SK-N-SH (cell line): ENCODE data around the gene NTMT2. TPM values are rescaled to one million over a fixed set of nuclear protein-coding genes. Genes with fewer than 3 reads are reported as not detected.

ENCODE experiments used
- CTCF ChIA-PET: fragments of 300-600, 350-600 bp; formaldehyde crosslinking; extraction: SDS; loops from one replicate; lab custom pipeline; 2021; lab: Yijun Ruan, JAX
- POLR2A ChIA-PET: fragments of 350-600 bp; sonication (Branson Sonifier 250); formaldehyde crosslinking; extraction: SDS; loops from one replicate; lab custom pipeline; 2020; ENCODE audit warnings: antibody characterized with exemption, inconsistent platforms; lab: Yijun Ruan, JAX
- DNase-seq: peaks from one replicate; pipeline ENCODE4 v3.0.0; 2012
- H2AFZ ChIP-seq: fragments of 200-600 bp; sonication (generic); 2 replicates; pipeline ENCODE4 v1.8.1; 2016; ENCODE audit warnings: antibody characterized with exemption, mild to moderate bottlenecking, low read depth
- H3F3A ChIP-seq: fragments of 200-600 bp; sonication (generic); replicated peaks from 2 replicates; pipeline ENCODE3; 2016; ENCODE audit warnings: antibody characterized with exemption, mild to moderate bottlenecking; ENCODE audit not compliant: insufficient read depth
- H3K27ac ChIP-seq, 2 experiments: fragments of 200-500 bp in 1 of 2; fragments of 200-600 bp in 1 of 2; sonication (Bioruptor generic) in 1 of 2; sonication (generic), shearing (Covaris generic) in 1 of 2; 2 replicates each; pipeline versions ENCODE4 v1.5.1 to v1.6.1; 2014 to 2016; ENCODE audit warnings: low read depth in 2 of 2, inconsistent platforms in 1 of 2, low read length in 1 of 2, mild to moderate bottlenecking in 1 of 2, mixed read lengths in 1 of 2
- H3K27me3 ChIP-seq: fragments of 200-600 bp; sonication (generic), shearing (Covaris generic); 2 replicates; pipeline ENCODE4 v1.6.1; 2016; ENCODE audit warnings: mixed run types; ENCODE audit not compliant: insufficient read depth
- H3K36me3 ChIP-seq, 2 experiments: fragments of 200-500 bp in 1 of 2; fragments of 200-600 bp in 1 of 2; sonication (Bioruptor generic) in 1 of 2; sonication (generic) in 1 of 2; replicated peaks in 1 of 2; 2 replicates each; pipeline versions ENCODE3 to v1.5.1; 2014 to 2016; ENCODE audit warnings: low read length in 1 of 2, mild to moderate bottlenecking in 1 of 2; ENCODE audit not compliant: insufficient read depth in 2 of 2, control insufficient read depth in 1 of 2
- H3K4me1 ChIP-seq, 2 experiments: fragments of 200-500 bp in 1 of 2; fragments of 200-600 bp in 1 of 2; sonication (Bioruptor generic) in 1 of 2; sonication (generic), shearing (Covaris generic) in 1 of 2; 2 replicates each; pipeline versions ENCODE4 v1.5.1 to v1.6.1; 2014 to 2016; ENCODE audit warnings: low read depth in 1 of 2, low read length in 1 of 2, mixed run types in 1 of 2; ENCODE audit not compliant: insufficient read depth in 2 of 2, control insufficient read depth in 1 of 2
- H3K4me2 ChIP-seq: fragments of 200-600 bp; sonication (generic), shearing (Covaris generic); 2 replicates; pipeline ENCODE4 v1.6.1; 2017; ENCODE audit warnings: mixed run types
- H3K4me3 ChIP-seq, 2 experiments: fragments of 200-500 bp in 1 of 2; fragments of 200-600 bp in 1 of 2; sonication (Bioruptor generic) in 1 of 2; sonication (generic), shearing (Covaris generic) in 1 of 2; 2 replicates each; pipeline versions ENCODE4 v1.5.1 to v1.8.1; 2014 to 2016; ENCODE audit warnings: low read depth in 2 of 2, inconsistent platforms in 1 of 2, low read length in 1 of 2, mild to moderate bottlenecking in 1 of 2, mixed read lengths in 1 of 2, moderate library complexity in 1 of 2
- H3K79me2 ChIP-seq: fragments of 200-600 bp; sonication (generic); 2 replicates; pipeline ENCODE4 v1.8.1; 2017; ENCODE audit warnings: mild to moderate bottlenecking; ENCODE audit not compliant: insufficient read depth
- H3K9ac ChIP-seq: fragments of 200-600 bp; sonication (generic); 2 replicates; pipeline ENCODE4 v1.6.1; 2017; ENCODE audit warnings: mixed run types
- H3K9me2 ChIP-seq: fragments of 200-600 bp; sonication (generic); 2 replicates; pipeline ENCODE4 v1.6.1; 2017; ENCODE audit warnings: mixed run types
- H3K9me3 ChIP-seq: fragments of 200-600 bp; sonication (generic); 2 replicates; pipeline ENCODE4 v1.6.1; 2017; ENCODE audit warnings: mixed run types, mild to moderate bottlenecking, moderate library complexity
- H4K20me1 ChIP-seq: fragments of 200-600 bp; sonication (generic); 2 replicates; pipeline ENCODE4 v1.6.1; 2017; ENCODE audit warnings: mild to moderate bottlenecking, mixed run types; ENCODE audit not compliant: insufficient read depth
- ELF1 ChIP-seq: IDR thresholded peaks from 2 replicates; pipeline ENCODE4 v1.4.0; 2012
- FOXJ3 ChIP-seq: sonication (generic); formaldehyde crosslinking; IDR thresholded peaks from 2 replicates; pipeline ENCODE4 v1.5.1; 2020; ENCODE audit warnings: mild to moderate bottlenecking, missing genetic modification reagents
- FOXM1 ChIP-seq: IDR thresholded peaks from 2 replicates; pipeline ENCODE4 v1.4.0; 2012; ENCODE audit warnings: low read depth, mild to moderate bottlenecking
- MAX ChIP-seq: IDR thresholded peaks from 2 replicates; pipeline ENCODE4 v1.4.0; 2012; ENCODE audit warnings: low read depth
- MXI1 ChIP-seq: IDR thresholded peaks from 2 replicates; pipeline ENCODE4 v1.6.1; 2012; ENCODE audit warnings: mild to moderate bottlenecking, low read depth, low read length, improper control_type of control experiment
- NFIC ChIP-seq: IDR thresholded peaks from 2 replicates; pipeline ENCODE4 v1.4.0; 2012; ENCODE audit warnings: borderline replicate concordance
- PBX3 ChIP-seq: IDR thresholded peaks from 2 replicates; pipeline ENCODE4; 2012
- RFX5 ChIP-seq: IDR thresholded peaks from 2 replicates; pipeline ENCODE4 v1.6.1; 2012; ENCODE audit warnings: mild to moderate bottlenecking, improper control_type of control experiment, low read length
- SIN3A ChIP-seq: IDR thresholded peaks from 2 replicates; pipeline ENCODE4 v1.6.1; 2012; ENCODE audit warnings: low read depth, mild to moderate bottlenecking, low read length, moderate library complexity, borderline replicate concordance
- SMC3 ChIP-seq: IDR thresholded peaks from 2 replicates; pipeline ENCODE4 v1.6.1; 2012; ENCODE audit warnings: low read depth, low read length, improper control_type of control experiment
- TAF1 ChIP-seq: IDR thresholded peaks from 2 replicates; pipeline ENCODE4 v1.6.1; 2012; ENCODE audit warnings: low read depth, mild to moderate bottlenecking, low read length, moderate library complexity, borderline replicate concordance
- TCF12 ChIP-seq: IDR thresholded peaks from 2 replicates; pipeline ENCODE4 v1.4.0; 2012
- ZBTB33 ChIP-seq: IDR thresholded peaks from 2 replicates; pipeline ENCODE4 v1.4.0; 2012; ENCODE audit warnings: low read depth, borderline replicate concordance
- WGBS: methylation state at CpG from one replicate; pipeline ENCODE4 v1.1.6; 2017; ENCODE audit warnings: low lambda C conversion rate; 5-methylcytosine and 5-hydroxymethylcytosine counted together
- polyA plus RNA-seq, 3 experiments: library from polyadenylated mRNA; depleted of rRNA; stranded (reverse); fragments of >200 nt; gene quantifications; 2 replicates each; pipeline ENCODE4 v1.2.3, GENCODE V29; 2012

The NTMT2 gene
- polyA plus RNA-seq, 1 of the 3 experiments (the other 2 are of a cell fraction), result not detected

- no peaks in the 10 kb centered on the region for H3K9me2 ChIP-seq
- no peak overlapping the region for H3K4me3 ChIP-seq
- no peaks in the 10 kb centered on the region for H3K79me2 ChIP-seq
- H3K9ac ChIP-seq, result no peak overlapping the region
- TF ChIP-seq NFIC, result no peak
- TF ChIP-seq TCF12, result peak; percentile 35; the same call in 1 of the 2 replicates
- TF ChIP-seq PBX3, result peak; percentile 32
- TF ChIP-seq, all 33 proteins: peak for 2
- CTCF ChIA-PET, result no interaction called here
- H3K4me2 ChIP-seq, result no peak overlapping the region
- DNase-seq, result no peak
- H3K4me1 ChIP-seq, result peaks cover 0 to 2% of the 10 kb centered on the region in 2 experiments; a peak in 1 of 4 replicates
- no peaks in the 10 kb centered on the region for H3K27me3 ChIP-seq
- no peaks in the 10 kb centered on the region for H3K9me3 ChIP-seq
- WGBS, result 7% methylated on average over 1 of the region's 1 CpG
- no peak overlapping the region for H2AFZ ChIP-seq
- H3K36me3 ChIP-seq, result no peaks in the 10 kb centered on the region
- no peak overlapping the region; a peak in 1 of 4 replicates for H3K27ac ChIP-seq
- H3F3A ChIP-seq, result no peaks in the 10 kb centered on the region
- POLR2A ChIA-PET, result no interaction called here
- no peaks in the 10 kb centered on the region for H4K20me1 ChIP-seq
These were observed 29.7 kb downstream of the NTMT2 start for GRCh38 chr1:170175484-170175883.

GRCh38 chr1:170176772-170177171, 31.0 kb downstream of the NTMT2 start:
- Histone ChIP-seq H3K4me1 (peaks cover 0 to 2% of the 10 kb centered on the region in 2 experiments; a peak in 1 of 4 replicates), H3K4me3 (no peak overlapping the region), H3K79me2 (no peaks in the 10 kb centered on the region), H3K9ac (no peak overlapping the region), H2AFZ (no peak overlapping the region), H3K4me2 (no peak overlapping the region), H3F3A (no peaks in the 10 kb centered on the region), H3K9me3 (no peaks in the 10 kb centered on the region), H3K27ac (no peak overlapping the region), H3K9me2 (no peaks in the 10 kb centered on the region), H4K20me1 (no peaks in the 10 kb centered on the region), H3K27me3 (no peaks in the 10 kb centered on the region), H3K36me3 (no peaks in the 10 kb centered on the region)
- ChIA-PET POLR2A (no interaction called here), CTCF (no interaction called here)
- DNase-seq, result no peak
- TF ChIP-seq MAX (no peak), FOXM1 (no peak), TAF1 (no peak), SMC3 (no peak), ZBTB33 (no peak), TCF12 (no peak), RFX5 (no peak), FOXJ3 (no peak), ELF1 (no peak), MXI1 (no peak), SIN3A (no peak)
- 11% methylated on average over 3 of the region's 3 CpGs for WGBS
